Measurements from ENCODE around the gene CMTM3. TPM values are rescaled to one million over a fixed set of nuclear protein-coding genes. Genes with fewer than 3 reads are reported as not detected.

The CMTM3 gene
- total and polyA plus RNA-seq, 9 of the 15 experiments (the other 6 are each of a cell fraction or from before 2014, with no cell fraction given) = 4.6 to 33.4 (median 17.5) TPM

- TF ChIP-seq, protein P1, sequence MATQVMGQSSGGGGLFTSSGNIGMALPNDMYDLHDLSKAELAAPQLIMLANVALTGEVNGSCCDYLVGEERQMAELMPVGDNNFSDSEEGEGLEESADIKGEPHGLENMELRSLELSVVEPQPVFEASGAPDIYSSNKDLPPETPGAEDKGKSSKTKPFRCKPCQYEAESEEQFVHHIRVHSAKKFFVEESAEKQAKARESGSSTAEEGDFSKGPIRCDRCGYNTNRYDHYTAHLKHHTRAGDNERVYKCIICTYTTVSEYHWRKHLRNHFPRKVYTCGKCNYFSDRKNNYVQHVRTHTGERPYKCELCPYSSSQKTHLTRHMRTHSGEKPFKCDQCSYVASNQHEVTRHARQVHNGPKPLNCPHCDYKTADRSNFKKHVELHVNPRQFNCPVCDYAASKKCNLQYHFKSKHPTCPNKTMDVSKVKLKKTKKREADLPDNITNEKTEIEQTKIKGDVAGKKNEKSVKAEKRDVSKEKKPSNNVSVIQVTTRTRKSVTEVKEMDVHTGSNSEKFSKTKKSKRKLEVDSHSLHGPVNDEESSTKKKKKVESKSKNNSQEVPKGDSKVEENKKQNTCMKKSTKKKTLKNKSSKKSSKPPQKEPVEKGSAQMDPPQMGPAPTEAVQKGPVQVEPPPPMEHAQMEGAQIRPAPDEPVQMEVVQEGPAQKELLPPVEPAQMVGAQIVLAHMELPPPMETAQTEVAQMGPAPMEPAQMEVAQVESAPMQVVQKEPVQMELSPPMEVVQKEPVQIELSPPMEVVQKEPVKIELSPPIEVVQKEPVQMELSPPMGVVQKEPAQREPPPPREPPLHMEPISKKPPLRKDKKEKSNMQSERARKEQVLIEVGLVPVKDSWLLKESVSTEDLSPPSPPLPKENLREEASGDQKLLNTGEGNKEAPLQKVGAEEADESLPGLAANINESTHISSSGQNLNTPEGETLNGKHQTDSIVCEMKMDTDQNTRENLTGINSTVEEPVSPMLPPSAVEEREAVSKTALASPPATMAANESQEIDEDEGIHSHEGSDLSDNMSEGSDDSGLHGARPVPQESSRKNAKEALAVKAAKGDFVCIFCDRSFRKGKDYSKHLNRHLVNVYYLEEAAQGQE (IDR thresholded peaks at IDR 0.05; ENCODE audit: borderline replicate concordance) = no peak
- TF ChIP-seq, protein P1 (CRISPR knock-in tag; IDR thresholded peaks at IDR 0.05; ENCODE audit: low read depth) = no peak
- TF ChIP-seq, protein P2, sequence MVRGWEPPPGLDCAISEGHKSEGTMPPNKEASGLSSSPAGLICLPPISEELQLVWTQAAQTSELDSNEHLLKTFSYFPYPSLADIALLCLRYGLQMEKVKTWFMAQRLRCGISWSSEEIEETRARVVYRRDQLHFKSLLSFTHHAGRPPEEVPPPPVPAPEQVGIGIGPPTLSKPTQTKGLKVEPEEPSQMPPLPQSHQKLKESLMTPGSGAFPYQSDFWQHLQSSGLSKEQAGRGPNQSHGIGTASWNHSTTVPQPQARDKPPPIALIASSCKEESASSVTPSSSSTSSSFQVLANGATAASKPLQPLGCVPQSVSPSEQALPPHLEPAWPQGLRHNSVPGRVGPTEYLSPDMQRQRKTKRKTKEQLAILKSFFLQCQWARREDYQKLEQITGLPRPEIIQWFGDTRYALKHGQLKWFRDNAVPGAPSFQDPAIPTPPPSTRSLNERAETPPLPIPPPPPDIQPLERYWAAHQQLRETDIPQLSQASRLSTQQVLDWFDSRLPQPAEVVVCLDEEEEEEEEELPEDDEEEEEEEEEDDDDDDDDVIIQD (CRISPR knock-in tag; IDR thresholded peaks at IDR 0.05) = no peak
- TF ChIP-seq, protein P3, sequence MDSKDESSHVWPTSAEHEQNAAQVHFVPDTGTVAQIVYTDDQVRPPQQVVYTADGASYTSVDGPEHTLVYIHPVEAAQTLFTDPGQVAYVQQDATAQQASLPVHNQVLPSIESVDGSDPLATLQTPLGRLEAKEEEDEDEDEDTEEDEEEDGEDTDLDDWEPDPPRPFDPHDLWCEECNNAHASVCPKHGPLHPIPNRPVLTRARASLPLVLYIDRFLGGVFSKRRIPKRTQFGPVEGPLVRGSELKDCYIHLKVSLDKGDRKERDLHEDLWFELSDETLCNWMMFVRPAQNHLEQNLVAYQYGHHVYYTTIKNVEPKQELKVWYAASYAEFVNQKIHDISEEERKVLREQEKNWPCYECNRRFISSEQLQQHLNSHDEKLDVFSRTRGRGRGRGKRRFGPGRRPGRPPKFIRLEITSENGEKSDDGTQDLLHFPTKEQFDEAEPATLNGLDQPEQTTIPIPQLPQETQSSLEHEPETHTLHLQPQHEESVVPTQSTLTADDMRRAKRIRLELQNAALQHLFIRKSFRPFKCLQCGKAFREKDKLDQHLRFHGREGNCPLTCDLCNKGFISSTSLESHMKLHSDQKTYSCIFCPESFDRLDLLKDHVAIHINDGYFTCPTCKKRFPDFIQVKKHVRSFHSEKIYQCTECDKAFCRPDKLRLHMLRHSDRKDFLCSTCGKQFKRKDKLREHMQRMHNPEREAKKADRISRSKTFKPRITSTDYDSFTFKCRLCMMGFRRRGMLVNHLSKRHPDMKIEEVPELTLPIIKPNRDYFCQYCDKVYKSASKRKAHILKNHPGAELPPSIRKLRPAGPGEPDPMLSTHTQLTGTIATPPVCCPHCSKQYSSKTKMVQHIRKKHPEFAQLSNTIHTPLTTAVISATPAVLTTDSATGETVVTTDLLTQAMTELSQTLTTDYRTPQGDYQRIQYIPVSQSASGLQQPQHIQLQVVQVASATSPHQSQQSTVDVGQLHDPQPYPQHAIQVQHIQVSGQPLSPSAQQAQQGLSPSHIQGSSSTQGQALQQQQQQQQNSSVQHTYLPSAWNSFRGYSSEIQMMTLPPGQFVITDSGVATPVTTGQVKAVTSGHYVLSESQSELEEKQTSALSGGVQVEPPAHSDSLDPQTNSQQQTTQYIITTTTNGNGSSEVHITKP (IDR thresholded peaks at IDR 0.05; ENCODE audit: partially characterized antibody) = no peak
- TF ChIP-seq RB1 (IDR thresholded peaks at IDR 0.05; ENCODE audit: low read depth) (no peak), KAT8 (IDR thresholded peaks at IDR 0.05; ENCODE audit: low read depth) (no peak), ZNF184 (CRISPR knock-in tag; IDR thresholded peaks at IDR 0.05) (no peak), SFPQ (IDR thresholded peaks at IDR 0.05; ENCODE audit: low read depth, low read length) (no peak), ZNF785 (CRISPR knock-in tag; IDR thresholded peaks at IDR 0.05) (no peak), CSDE1 (IDR thresholded peaks at IDR 0.05) (no peak)
- TF ChIP-seq, protein P4, sequence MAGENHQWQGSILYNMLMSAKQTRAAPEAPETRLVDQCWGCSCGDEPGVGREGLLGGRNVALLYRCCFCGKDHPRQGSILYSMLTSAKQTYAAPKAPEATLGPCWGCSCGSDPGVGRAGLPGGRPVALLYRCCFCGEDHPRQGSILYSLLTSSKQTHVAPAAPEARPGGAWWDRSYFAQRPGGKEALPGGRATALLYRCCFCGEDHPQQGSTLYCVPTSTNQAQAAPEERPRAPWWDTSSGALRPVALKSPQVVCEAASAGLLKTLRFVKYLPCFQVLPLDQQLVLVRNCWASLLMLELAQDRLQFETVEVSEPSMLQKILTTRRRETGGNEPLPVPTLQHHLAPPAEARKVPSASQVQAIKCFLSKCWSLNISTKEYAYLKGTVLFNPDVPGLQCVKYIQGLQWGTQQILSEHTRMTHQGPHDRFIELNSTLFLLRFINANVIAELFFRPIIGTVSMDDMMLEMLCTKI (IDR thresholded peaks at IDR 0.05; ENCODE audit: partially characterized antibody) = no peak
Observed at GRCh38 chr16:66651474-66651765, 46.9 kb downstream of the CMTM3 start (continued).
